Lung microvascular endothelial cell (primary cell): Measurements from ENCODE around the gene LYPD5. TPM values are rescaled to one million over a fixed set of nuclear protein-coding genes. Genes with fewer than 3 reads are reported as not detected.
"Not testable (repeated sequence)": the region's sequence is repeated elsewhere in the genome, so short reads cannot be mapped to it uniquely, and the experiment has no call there.

Source experiments
- DNase-seq, 2 donors: peaks; one replicate each; pipeline versions ENCODE4 v3.0.0 to v3.0.0-alpha.2; 2010; ENCODE audit warnings: low read depth in 2 of 2
- total RNA-seq: library from RNA; depleted of rRNA; stranded (reverse); fragments of >200 nt; gene quantifications from 2 replicates; pipeline ENCODE4 v1.2.1, GENCODE V29; 2014

LYPD5 gene
- total RNA-seq, 1 donor from 2014 or later: 0.40 TPM

DNA sequence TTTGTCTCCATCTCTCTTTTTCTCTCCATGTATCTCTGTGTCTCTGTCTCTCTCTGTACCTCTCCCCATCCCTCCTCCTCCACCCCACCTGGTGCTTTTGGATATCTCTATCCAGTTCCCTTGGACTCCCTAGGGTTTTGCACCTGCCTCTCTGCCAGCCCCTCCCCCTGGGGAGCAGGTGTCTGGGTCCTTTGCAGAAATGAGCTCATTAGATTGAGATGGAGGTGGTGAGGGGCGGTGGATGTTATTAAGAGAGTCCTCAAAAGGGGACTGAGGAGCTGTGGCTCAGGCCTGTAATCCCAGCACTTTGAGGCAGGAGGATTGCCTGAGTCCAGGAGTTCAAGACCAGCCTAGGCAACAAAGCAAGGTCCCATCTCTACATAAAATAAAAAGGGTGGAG lies 23.6 kb downstream of the LYPD5 start:
- DNase-seq: no peak

DNA sequence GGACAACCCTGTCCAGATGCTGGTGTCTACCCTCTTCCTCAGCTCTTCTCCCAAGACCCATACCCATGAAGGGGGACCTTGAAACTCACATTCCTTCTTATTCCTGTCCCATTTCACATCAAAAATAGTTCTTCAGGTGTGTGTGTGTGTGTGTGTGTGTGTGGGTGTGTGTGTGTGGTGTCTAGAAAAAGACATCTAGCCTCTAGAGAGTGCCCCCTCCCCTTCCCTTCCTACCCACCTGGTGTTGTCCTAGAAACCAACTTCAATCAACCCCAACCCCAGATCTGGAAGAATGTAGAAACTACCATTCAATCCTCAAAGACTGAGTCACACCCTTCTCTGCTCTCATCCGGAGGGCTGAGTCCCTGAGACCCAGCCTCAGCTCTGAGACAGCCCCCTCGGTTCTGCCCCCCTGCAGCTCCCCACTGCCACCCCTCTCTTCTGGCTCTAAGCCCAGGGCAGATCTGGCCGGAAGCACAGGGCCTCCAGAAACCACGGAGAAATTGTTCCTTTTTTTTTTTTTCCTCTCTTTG lies 25.0 kb downstream of the LYPD5 start:
- DNase-seq: peak in 1 of 2 donors; percentile 50

DNA sequence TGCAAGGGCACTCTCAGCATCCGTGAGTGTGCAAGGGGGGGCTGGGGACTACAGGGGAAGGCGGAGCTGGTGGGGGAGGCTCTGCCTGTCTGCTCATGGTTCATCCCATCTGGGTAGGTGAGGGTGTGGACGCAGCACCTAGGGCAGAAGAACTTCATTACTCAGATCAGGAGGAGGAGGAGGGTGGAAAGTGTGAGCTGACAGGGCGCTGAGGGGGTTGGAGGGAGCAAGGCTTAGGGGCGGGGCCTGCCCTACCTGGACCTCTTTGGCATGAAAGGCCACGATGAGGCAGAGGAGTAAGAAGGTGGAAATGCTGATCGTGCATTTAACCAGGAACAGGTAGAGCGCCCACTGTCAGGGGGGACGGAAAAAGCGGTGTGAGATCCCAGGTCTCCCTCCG lies 26.0 kb downstream of the LYPD5 start:
- no peak for DNase-seq

DNA sequence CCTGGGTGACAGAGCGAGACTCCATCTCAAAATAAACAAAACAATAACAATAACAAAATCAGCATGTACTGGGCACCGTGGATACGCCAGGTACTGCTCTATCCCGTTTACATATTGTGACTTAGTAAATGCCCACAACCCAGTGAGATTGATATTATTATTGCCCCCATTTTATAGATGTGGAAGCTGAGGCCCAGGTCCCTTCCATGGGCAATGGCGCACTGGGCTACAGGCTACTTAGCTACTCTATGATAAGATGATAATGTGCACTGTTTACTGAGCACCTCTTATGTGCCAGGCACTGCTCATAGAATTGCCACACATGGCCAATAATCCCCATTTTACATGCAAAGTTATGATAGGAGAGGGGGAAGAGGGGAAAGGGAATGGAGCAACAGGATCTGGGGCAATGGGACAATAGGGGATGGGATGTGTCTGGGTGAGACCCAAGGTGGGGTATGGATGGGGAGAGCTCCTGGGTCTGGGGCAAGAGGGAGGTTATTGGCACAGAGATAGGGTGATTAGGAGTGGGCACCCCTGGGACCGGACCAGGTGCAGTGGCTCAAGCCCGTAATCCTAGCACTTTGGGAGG lies 26.9 kb downstream of the LYPD5 start:
- no peak for DNase-seq

DNA sequence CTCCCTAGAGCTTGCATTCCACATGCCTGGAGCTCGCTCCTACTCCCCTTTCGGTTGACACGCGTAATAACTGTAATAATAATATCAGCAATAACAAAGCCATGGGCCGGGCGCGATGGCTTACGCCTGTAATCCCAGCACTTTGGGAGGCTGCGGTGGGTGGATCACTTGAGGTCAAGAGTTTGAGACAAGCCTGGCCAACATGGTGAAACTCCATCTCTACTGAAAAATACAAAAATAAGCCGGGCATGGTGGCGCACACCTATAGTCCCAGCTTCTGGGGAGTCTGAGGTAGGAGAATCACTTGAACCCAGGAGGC lies 27.3 kb downstream of the LYPD5 start:
- peak in 1 of 2 donors; percentile 41 for DNase-seq

DNA sequence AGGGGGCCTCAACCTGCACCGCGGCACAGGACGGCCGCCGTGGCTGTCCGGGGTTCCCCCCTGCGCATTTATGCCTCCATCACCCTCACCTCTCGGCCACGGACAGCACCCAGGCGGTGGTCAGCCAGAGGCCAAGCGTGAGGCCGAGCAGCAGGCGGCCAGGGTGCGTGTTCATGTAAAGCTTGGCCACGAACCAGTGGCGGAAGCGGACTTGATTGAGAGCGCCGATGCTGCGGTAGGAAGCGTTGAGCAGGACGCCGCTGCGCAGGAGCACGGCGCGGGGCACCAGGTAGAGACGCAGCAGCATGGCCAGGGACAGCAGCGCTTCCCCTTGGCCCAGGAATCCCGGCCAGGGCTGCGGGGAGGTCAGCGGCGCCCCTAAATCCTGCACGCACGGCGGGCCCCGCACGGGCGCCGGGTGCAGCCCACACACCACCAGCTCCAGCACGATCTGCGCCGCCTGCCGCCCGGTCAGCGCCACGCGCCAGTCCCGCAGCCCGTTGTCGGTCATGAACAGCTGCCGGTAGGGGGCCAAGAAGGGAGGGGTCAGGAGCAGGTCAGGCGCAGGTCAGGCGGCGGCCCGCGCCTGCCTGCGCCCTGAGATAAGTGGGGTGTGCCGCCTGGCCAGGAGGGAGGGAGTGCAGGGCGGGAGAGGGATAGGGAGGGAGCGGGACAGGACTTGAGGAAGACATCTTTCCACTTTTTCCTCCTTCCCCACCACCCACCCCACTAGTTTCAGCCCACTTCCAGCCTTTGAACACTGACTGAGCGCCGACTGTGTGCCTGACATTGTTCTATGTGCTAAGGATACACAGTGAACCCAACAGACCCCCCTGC lies 27.9 kb downstream of the LYPD5 start:
- peak; percentile 58 to 82 for DNase-seq

DNA sequence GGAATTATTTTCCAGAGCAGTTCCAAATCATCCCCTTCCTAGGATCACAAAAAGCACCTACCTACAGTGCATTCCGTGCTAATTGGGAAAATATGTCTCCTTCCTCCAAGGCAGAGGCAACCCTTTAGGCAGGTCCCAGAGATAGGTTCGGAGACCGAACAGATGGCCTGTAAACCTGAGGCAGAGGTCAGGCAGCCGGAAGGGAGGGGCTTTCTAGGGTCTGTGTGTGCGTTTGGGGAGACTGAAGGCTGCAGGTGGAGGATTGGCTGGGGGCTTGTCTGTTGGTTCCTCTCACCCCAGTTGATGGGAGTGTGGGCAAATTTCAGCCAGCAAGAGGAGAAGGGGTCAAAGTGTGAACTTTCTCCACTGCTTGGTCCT lies 28.5 kb downstream of the LYPD5 start:
- DNase-seq: no peak

DNA sequence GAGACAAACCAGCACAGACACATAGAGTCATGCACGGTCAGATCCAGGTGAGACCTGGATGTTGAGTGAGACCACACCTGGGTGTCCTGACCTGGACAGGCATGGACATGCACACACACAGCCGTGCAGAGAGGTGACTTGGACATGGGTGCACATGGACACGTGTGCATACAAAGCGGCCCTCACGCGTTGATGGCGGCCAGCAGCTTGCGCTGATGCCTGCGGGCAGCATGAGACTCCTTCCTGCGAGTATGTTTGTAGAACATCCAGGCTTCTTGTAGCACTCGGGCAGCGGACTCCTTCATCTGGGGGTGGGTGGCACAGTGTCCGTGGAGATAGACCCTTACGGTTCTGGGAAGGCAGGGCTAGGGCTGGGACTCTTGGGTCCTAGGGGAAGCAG lies 33.0 kb downstream of the LYPD5 start:
- DNase-seq: no peak

DNA sequence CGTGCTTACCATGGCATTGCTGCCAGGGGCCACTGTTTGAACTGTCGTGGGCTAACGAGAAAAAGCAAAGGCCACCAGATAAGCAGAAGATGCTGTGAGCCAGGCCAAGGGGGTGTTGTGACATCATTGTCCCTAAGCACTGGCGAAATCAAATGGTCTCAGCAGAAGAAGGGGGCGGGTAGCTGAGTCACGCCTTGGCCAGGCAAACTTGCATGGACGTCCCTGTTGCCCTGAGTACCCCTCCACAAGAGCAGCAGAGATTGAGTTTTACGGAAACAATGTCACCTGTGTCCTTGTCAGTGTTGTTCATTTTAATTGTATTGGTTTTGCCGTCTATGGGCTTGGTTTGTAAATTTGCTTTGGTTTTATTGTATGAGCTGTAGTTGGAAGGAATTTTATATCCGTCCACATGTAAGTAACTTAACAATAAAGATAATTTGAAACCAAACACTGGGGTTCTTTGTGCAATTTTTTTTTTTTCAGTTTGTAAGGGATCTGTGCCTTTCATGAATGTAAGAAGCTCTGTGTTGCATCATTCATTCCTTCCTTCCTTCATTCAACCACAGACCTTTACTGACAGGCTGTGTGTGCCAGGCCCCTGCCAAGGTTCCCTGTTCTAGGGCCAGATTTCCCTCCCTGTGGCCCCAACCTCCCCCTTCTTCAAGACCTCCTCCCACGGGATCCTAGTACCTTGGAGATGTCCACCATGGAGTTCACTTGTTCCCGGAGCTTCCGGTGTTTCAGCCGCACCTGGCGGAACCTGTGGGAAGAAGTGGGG lies 33.8 kb downstream of the LYPD5 start:
- DNase-seq: no peak

DNA sequence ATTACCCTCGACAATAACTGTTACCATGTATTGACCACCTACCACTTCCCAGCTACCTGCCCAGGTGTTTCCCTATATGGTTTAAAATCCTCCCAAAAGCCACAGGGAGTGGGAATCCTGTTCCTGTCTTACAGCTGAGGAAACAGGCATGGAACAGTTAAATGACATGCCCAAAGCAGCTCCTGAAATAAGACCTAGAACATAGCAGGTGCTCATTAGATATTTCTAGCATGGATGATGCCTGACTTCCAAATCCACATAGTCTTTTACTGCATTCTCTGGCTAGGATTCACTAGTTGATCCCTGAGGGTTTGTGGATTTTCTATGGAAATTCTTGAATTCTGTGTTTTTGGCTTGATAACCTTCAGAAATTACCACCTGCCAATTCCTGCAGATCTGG lies 34.4 kb downstream of the LYPD5 start:
- no peak for DNase-seq

DNA sequence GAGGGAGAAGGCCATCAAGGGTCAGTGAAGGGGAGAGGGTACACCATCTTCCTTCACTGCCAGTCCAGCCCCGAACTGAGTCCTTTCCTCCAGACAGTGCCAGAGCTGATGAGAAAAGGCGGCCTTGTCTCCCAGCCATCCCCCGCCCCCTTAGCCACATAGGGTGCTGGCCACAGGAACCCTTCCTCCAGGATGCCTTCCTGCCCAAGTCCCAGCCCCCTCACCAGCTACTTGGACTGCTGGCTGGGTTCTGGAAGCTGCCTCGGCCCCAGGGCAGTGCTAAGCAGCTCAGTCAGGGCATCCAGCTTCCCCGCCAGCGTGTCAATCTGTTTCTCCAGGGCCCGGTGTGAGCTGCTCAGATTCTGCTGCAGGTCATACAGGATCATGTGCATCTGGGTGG lies 34.9 kb downstream of the LYPD5 start:
- DNase-seq: no peak

DNA sequence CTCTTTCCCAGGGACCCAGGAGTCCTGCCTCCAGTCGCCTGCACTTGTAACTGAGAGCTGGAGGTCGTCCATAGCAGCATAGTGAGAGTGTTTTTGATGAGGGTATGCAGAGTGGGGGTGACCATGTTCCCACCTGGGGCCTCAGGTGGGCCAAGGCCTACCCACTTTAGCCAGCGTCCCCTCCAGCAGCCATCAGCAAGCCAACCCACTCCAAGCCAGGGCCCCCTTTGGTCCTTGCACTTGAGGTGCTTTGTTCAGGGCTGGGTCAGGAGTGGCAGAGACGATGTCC lies 35.5 kb downstream of the LYPD5 start:
- no peak for DNase-seq

DNA sequence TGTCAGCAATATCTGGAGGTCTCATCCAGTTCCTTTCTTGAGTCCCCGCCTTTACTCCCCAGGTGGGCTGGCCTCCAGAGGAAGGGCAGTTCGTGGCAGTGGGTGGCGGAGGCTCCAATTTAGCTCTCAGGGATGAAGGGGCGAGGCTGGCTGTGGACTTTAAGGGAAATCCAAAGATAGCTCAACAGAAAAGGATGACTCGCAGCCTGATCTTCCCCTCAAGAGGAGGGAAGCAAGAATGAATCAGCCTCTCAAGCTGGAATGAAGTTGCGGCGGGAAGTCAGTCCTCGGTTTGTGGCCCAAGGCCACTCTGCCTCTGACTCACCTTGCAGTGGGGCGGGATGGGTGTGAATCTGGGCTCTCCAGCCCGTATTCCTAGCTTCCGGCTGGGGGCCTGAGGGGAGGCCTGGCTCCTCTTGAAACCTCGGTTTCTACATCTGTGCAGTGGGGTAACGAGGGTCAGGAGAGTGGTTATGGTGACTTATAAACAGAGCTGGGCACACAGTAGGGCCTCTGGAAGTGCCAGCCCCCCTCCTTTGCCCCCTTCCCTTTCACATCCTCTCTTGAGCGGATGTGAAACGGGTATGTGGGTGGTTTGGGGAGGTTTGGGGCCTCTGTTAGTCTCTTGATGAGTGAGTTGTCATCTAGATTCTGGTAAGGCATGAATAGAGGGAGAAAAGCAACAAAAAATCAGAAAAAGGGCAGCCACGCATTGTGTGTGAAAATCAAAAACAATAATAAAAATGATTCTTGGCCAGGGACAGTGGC lies 37.0 kb downstream of the LYPD5 start:
- DNase-seq: peak in 1 of 2 donors; percentile 93

DNA sequence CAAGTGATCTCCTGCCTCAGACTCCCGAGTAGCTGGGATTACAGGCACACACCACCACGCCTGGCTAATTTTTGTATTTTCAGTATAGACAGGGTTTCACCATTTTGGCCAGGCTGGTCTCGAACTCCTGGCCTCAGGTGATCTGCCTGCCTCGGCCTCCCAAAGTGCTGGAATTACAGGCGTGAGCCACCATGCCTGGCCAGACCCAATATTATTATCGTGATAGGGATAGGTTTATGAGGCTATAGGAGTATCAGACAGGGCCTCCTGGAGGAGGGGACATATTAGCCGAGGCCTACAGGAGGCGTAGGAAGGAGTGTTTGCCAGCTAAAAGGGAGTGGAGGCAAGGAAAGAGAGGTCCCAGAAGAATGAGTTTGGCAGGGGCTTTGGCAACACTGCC lies 37.6 kb downstream of the LYPD5 start:
- not testable (repeated sequence) for DNase-seq

DNA sequence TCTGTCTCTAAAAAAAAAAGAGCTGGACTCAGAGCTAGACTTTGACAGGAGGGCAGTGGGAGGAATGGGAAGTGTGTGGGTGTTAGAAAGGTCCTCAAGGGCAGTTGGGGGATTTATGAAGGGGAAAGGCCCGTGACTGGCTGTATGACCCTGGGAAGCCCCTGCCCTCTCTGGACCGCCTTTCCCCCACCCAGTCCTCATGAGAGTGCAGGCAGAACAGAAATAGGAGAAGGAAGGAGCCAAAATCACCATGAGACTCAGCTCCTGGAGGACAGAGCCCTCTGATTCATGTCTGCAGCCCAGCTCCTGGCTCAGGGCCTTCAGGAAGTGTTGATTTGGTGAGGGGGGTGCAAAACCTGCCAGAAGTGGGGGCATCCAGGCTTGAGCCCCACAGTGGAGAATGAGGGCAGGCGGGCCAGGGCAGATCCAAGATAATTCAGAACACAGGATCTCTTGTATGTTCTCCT lies 38.7 kb downstream of the LYPD5 start:
- DNase-seq: peak in 1 of 2 donors; percentile 61

DNA sequence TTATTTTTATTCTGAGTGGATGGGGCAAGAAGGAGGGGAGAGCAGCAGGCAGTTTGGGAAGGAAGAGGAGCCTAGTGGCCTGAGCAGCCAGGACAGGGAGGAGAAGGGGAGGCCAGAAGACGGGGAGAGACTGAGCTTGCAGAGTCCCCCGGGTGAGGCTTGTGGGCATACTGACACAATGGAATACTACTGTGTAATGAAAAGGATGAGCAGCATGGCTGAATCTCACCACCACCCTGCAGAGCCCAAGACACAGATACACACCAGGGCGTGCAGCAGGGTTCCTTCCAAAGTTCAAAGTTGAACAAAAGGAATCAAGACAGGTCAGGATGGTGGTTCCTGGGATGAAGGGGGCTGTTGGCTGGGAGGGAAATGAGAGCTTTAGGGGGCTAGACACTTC lies 39.4 kb downstream of the LYPD5 start:
- no peak for DNase-seq

DNA sequence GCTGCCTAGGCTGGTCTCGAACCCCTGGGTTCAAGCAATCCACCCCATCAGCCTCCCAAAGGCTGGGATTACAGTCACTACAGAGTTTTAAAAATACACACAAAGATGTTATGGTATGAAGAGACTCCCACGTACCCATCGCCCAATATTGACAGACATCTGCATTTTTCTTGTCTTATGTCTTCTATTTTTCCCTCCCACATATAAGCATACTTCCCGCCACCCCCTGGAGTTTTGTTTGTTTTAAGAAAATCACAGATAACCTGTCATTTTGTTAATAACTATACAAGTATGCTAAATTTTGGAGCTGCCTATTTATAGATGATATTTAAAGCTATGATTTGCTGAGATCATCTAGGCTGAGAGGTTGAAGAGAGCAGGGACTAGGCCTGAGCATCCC lies 41.3 kb downstream of the LYPD5 start:
- DNase-seq: no peak

DNA sequence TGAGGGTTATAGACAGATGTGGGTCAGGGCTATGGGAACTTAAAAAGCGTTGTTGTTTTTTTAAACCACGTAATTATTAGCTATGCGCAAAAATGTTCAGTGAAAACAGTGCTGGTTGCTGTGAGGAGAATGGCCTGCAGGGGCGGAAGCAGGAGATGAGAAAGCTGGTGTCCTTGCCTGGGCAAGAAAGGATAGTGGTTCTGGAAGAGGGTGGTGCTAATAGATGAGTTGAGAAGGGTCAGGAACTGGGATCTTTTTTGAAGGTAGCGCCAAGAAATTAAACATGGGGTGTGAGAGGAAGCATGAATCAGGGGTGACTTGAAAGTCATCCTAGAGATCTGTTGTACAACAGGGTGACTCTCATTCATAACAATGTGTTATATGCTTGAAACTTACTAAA lies 42.7 kb downstream of the LYPD5 start:
- DNase-seq: peak; percentile 28 to 71

DNA sequence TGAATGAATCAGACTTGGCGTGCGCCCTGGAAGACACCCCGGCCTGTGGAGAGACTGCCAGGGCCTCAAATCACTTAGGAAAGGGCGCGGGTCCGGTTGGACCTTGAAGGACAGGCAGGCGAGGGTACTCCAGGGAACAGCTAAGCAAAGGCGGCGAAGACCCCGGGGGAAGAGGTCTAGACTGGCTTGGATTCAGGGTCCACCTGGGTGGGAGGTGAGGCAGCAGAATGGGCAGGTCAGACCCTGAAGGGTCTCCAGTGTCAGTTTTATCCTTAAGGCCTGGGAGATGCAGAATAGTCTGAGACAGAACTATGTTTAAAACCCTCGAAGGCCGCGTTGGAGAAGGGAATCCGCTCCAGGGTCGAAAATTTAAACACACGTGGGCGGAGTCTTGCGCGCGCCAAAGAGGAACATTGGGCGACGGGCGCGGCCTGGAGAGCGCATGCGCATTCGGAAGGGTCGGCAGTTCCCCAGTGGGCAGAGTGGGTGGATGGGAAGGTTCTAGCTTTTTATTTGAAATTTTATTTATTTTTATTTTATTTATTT lies 46.9 kb downstream of the LYPD5 start:
- DNase-seq: peak; percentile 69 to 86

DNA sequence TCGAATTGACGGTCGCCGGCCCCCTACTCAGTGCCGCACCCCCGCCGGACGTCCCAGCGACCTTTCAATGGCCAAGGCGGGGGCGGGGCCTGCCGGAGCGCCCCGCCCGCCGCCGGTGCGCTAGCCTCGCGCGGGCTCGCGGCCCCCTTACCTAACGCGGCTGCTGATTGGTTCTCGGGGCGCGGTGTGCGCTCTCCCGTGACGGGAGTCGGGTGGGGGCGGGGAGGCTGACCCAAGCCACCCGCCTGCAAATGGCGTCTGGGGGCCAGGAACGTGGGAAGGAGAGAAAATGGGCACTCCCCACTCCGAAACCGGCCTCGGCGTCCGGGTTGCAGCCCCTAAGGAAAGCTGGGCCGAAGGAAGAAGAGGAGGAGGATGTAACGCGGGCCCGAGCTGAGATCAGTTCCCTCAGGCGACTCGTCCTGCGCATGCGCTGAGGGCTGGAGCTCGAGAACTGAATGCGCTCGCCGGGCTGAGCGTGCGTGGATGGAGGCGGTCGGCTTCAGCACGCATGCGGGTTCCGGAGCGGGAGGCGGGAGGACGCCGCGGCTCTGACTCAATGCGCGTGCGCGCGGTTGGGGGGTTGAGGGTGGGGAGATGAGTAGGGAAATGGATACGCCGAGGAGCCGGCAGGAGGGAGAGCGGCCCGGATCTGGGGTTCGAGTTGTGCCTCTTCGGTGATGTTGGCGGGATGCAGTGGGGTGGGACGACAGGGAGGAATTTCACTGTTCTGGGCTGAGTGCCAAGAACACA lies 47.6 kb downstream of the LYPD5 start, which contains the start of gene SMG9:
TSS of gene SMG9 (minus strand) at position 460 of the 753 bp plus-strand sequence. CDS start 4,221 bp downstream, outside the sequence.
- peak; percentile 98 to 99 for DNase-seq

DNA sequence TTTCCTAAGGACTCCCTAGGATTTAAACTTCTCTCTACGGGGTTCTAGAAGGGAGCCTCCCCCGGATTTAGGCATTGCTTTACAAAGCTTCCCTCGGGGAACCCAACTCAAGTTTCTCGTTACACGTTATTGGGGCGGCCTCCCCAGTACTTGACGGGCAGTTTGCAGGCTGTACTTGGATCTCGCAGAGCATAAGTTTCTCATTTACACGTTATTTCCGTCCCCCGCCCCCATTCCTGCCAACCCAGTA lies 48.1 kb downstream of the LYPD5 start:
- no peak for DNase-seq
